ENCODE measurements around the gene TGM1.
"Not testable (repeated sequence)": the region's sequence is repeated elsewhere in the genome, so short reads cannot be mapped to it uniquely, and the experiment has no call there.

Gene TGM1

GRCh38 chr14:24250354-24250753, 12.6 kb downstream of the TGM1 start:
- ChIA-PET POLR2A (interaction anchor here (0.8 to 2.5 kb wide), 2 partner anchors 21 to 47 kb away, joined by 5 to 23 read pairs; partner anchors contain the start of gene RABGGTA), CTCF (interaction anchor here (0.6 kb wide), 1 partner anchor 83 kb away, joined by 3 read pairs; no protein-coding TSS in a partner anchor)
- TF ChIP-seq HDGF (IDR thresholded peaks at IDR 0.05; ENCODE audit: borderline replicate concordance) (no peak), TARDBP (IDR thresholded peaks at IDR 0.05) (no peak), PKNOX1 (IDR thresholded peaks at IDR 0.05) (no peak), ELF4 (IDR thresholded peaks at IDR 0.05) (no peak), SUZ12 (IDR thresholded peaks at IDR 0.05) (no peak), L3MBTL2 (conservative IDR thresholded peaks at IDR 0.05) (no peak), SP1 (IDR thresholded peaks at IDR 0.05) (no peak), FOXK2 (IDR thresholded peaks at IDR 0.05) (no peak), CTBP1 (IDR thresholded peaks at IDR 0.05; ENCODE audit: borderline replicate concordance) (no peak), ZNF384 (IDR thresholded peaks at IDR 0.05) (no peak), FOXM1 (IDR thresholded peaks at IDR 0.05; ENCODE audit: borderline replicate concordance) (no peak), FOXA1 (IDR thresholded peaks at IDR 0.05) (no peak), ARNT (IDR thresholded peaks at IDR 0.05) (no peak), NFRKB (IDR thresholded peaks at IDR 0.05) (no peak), LEF1 (IDR thresholded peaks at IDR 0.05; ENCODE audit: borderline replicate concordance) (no peak), BHLHE40 (IDR thresholded peaks at IDR 0.05; ENCODE audit: borderline replicate concordance) (no peak)
- DNase-seq (ENCODE audit: extremely low spot score), result no peak

- ChIA-PET POLR2A (interaction anchor here (1.3 to 2.1 kb wide), 2 partner anchors 22 to 49 kb away, joined by 3 to 13 read pairs; partner anchors contain the start of gene RABGGTA), CTCF (interaction anchor here (0.6 kb wide), 1 partner anchor 73 kb away, joined by 3 read pairs; no protein-coding TSS in a partner anchor)
- no peak for DNase-seq (ENCODE audit: extremely low spot score)
- TF ChIP-seq FOXA1 (IDR thresholded peaks at IDR 0.05), result no peak
- TF ChIP-seq SP1 (IDR thresholded peaks at IDR 0.05), result no peak
- no peak for TF ChIP-seq NFRKB (IDR thresholded peaks at IDR 0.05)
- TF ChIP-seq ZNF384 (IDR thresholded peaks at IDR 0.05), result no peak
- no peak for TF ChIP-seq ARNT (IDR thresholded peaks at IDR 0.05)
- no peak for TF ChIP-seq PKNOX1 (IDR thresholded peaks at IDR 0.05)
- no peak for TF ChIP-seq HDGF (IDR thresholded peaks at IDR 0.05; ENCODE audit: borderline replicate concordance)
- no peak for TF ChIP-seq FOXK2 (IDR thresholded peaks at IDR 0.05)
- TF ChIP-seq FOXM1 (IDR thresholded peaks at IDR 0.05; ENCODE audit: borderline replicate concordance), result no peak
- no peak for TF ChIP-seq LEF1 (IDR thresholded peaks at IDR 0.05; ENCODE audit: borderline replicate concordance)
- no peak for TF ChIP-seq SUZ12 (IDR thresholded peaks at IDR 0.05)
- no peak for TF ChIP-seq BHLHE40 (IDR thresholded peaks at IDR 0.05; ENCODE audit: borderline replicate concordance)
- no peak for TF ChIP-seq ELF4 (IDR thresholded peaks at IDR 0.05)
- no peak for TF ChIP-seq CTBP1 (IDR thresholded peaks at IDR 0.05; ENCODE audit: borderline replicate concordance)
- TF ChIP-seq TARDBP (IDR thresholded peaks at IDR 0.05), result no peak
- TF ChIP-seq L3MBTL2 (conservative IDR thresholded peaks at IDR 0.05), result no peak
Observed at GRCh38 chr14:24249230-24250021, 13.6 kb downstream of the TGM1 start.

- CTCF ChIA-PET, result interaction anchor here (0.6 to 1.7 kb wide), 6 partner anchors 9 to 130 kb away, joined by 3 to 6 read pairs (median 4); no protein-coding TSS in a partner anchor
- DNase-seq (ENCODE audit: extremely low spot score), result no peak
- POLR2A ChIA-PET, result interaction anchor here (0.8 to 2.3 kb wide), 2 partner anchors 20 to 24 kb away, joined by 3 to 8 read pairs; partner anchors contain the start of gene RABGGTA
- TF ChIP-seq TARDBP (IDR thresholded peaks at IDR 0.05) (no peak), PKNOX1 (IDR thresholded peaks at IDR 0.05) (no peak), FOXK2 (IDR thresholded peaks at IDR 0.05) (no peak), SP1 (IDR thresholded peaks at IDR 0.05) (no peak), ARNT (IDR thresholded peaks at IDR 0.05) (no peak), SUZ12 (IDR thresholded peaks at IDR 0.05) (no peak), HDGF (IDR thresholded peaks at IDR 0.05; ENCODE audit: borderline replicate concordance) (no peak), FOXA1 (IDR thresholded peaks at IDR 0.05) (no peak), BHLHE40 (IDR thresholded peaks at IDR 0.05; ENCODE audit: borderline replicate concordance) (no peak), ZNF384 (IDR thresholded peaks at IDR 0.05) (no peak), L3MBTL2 (conservative IDR thresholded peaks at IDR 0.05) (no peak), NFRKB (IDR thresholded peaks at IDR 0.05) (no peak), LEF1 (IDR thresholded peaks at IDR 0.05; ENCODE audit: borderline replicate concordance) (no peak), ELF4 (IDR thresholded peaks at IDR 0.05) (no peak), CTBP1 (IDR thresholded peaks at IDR 0.05; ENCODE audit: borderline replicate concordance) (no peak), FOXM1 (IDR thresholded peaks at IDR 0.05; ENCODE audit: borderline replicate concordance) (no peak)
Observed at GRCh38 chr14:24247422-24247821, 15.6 kb downstream of the TGM1 start.

- DNase-seq (ENCODE audit: extremely low spot score), result no peak
- ChIA-PET POLR2A (interaction anchor here (0.8 to 2.3 kb wide), 2 partner anchors 21 to 24 kb away, joined by 3 to 8 read pairs; partner anchors contain the start of gene RABGGTA), CTCF (interaction anchor here (0.6 to 1.7 kb wide), 6 partner anchors 10 to 130 kb away, joined by 3 to 7 read pairs (median 4); partner anchors contain the start of gene GMPR2)
- TF ChIP-seq BHLHE40 (IDR thresholded peaks at IDR 0.05; ENCODE audit: borderline replicate concordance) (no peak), LEF1 (IDR thresholded peaks at IDR 0.05; ENCODE audit: borderline replicate concordance) (no peak), HDGF (IDR thresholded peaks at IDR 0.05; ENCODE audit: borderline replicate concordance) (no peak), FOXM1 (IDR thresholded peaks at IDR 0.05; ENCODE audit: borderline replicate concordance) (no peak), TARDBP (IDR thresholded peaks at IDR 0.05) (no peak), ELF4 (IDR thresholded peaks at IDR 0.05) (no peak), SUZ12 (IDR thresholded peaks at IDR 0.05) (no peak)
Observed at GRCh38 chr14:24246765-24247212, 16.2 kb downstream of the TGM1 start.

- POLR2A ChIA-PET, result interaction anchor here (1.1 to 9.3 kb wide), 3 partner anchors 26 to 53 kb away, joined by 4 to 139 read pairs (median 8); partner anchors contain the start of genes DHRS1, NOP9 and RABGGTA
Observed at GRCh38 chr14:24245350-24245749, 17.6 kb downstream of the TGM1 start.

More at GRCh38 chr14:24245350-24245749, 17.6 kb downstream of the TGM1 start:
- DNase-seq (ENCODE audit: extremely low spot score), result not testable (repeated sequence)
- CTCF ChIA-PET, result interaction anchor here (1.7 to 4.2 kb wide), 2 partner anchors 52 to 62 kb away, joined by 6 to 51 read pairs; partner anchors contain the start of gene CIDEB

All from HEK293T (cell line).